Endothelial cell of umbilical vein (primary cell): ENCODE measurements around the gene RPA1. TPM values are rescaled to one million over a fixed set of nuclear protein-coding genes. Genes with fewer than 3 reads are reported as not detected.
"Not testable (repeated sequence)": the region's sequence is repeated elsewhere in the genome, so short reads cannot be mapped to it uniquely, and the experiment has no call there.

Experiments
- BruUV-seq: library from RNA; stranded (reverse); fragments of 400-500 nt; replicated peaks from 2 replicates; lab custom pipeline; 2021; lab: Mats Ljungman, UMichigan
- CTCF ChIA-PET: fragments of 300-600, 350-600 bp; sonication (Branson Sonifier 250); formaldehyde crosslinking; loops from one replicate; lab custom pipeline; 2021; ENCODE audit warnings: antibody characterized with exemption, inconsistent platforms; lab: Charles Lee
- POLR2A ChIA-PET: fragments of 300-600, 350-600 bp; sonication (Branson Sonifier 250); formaldehyde crosslinking; loops from one replicate; lab custom pipeline; 2021; ENCODE audit warnings: antibody characterized with exemption, inconsistent platforms; lab: Charles Lee
- DNase-seq: peaks from one replicate; pipeline ENCODE4 v3.0.0-alpha.2; 2011; ENCODE audit warnings: low read depth, low spot score
- FAIRE-seq: peaks from 2 replicates; lab custom pipeline; 2011; peaks lifted over from hg19 to GRCh38; lab: Jason Lieb, UNC
- H2AFZ ChIP-seq: 2 replicates; pipeline ENCODE4 v1.6.0; 2012; ENCODE audit warnings: low read depth, low read length, control low read depth, inconsistent platforms
- H3K27ac ChIP-seq: 2 replicates; pipeline ENCODE4 v1.5.1; 2011; ENCODE audit warnings: low read depth, mild to moderate bottlenecking, control low read depth, low read length, moderate library complexity; ENCODE audit not compliant: insufficient read depth
- H3K27me3 ChIP-seq, 2 experiments: 2 replicates each; pipeline versions ENCODE4 v1.6.0 to v1.6.1; 2011; ENCODE audit warnings: low read length in 2 of 2, mixed read lengths in 1 of 2; ENCODE audit not compliant: control insufficient read depth in 2 of 2, insufficient read depth in 2 of 2
- H3K36me3 ChIP-seq, 2 experiments: 2 replicates in 1 of 2; 3 replicates in 1 of 2; pipeline ENCODE4 v1.5.1; 2011; ENCODE audit warnings: low read length in 2 of 2, mild to moderate bottlenecking in 1 of 2, moderate library complexity in 1 of 2; ENCODE audit not compliant: control insufficient read depth in 2 of 2, insufficient read depth in 2 of 2; ENCODE audit errors: extremely low read depth in 1 of 2
- H3K4me1 ChIP-seq: 3 replicates; pipeline ENCODE4 v1.5.1; 2011; ENCODE audit warnings: mild to moderate bottlenecking, low read length; ENCODE audit not compliant: control insufficient read depth, insufficient read depth; ENCODE audit errors: extremely low read depth
- H3K4me2 ChIP-seq: 2 replicates; pipeline ENCODE4 v1.6.1; 2011; ENCODE audit warnings: low read length, control low read depth, mixed read lengths; ENCODE audit not compliant: insufficient read depth
- H3K4me3 ChIP-seq, 3 experiments: fragments of 200-600 bp in 1 of 3; sonication (generic), shearing (Covaris generic) in 1 of 3; replicated peaks in 1 of 3; 2 replicates each; pipeline ENCODE4 v1.5.1; 2011 to 2016; ENCODE audit warnings: control low read depth in 3 of 3, low read length in 3 of 3, mild to moderate bottlenecking in 2 of 3, inconsistent platforms in 1 of 3, low read depth in 1 of 3, moderate library complexity in 1 of 3; ENCODE audit not compliant: insufficient read depth in 1 of 3
- H3K79me2 ChIP-seq: 2 replicates; pipeline ENCODE4 v1.6.0; 2012; ENCODE audit warnings: low read length, inconsistent platforms; ENCODE audit not compliant: control insufficient read depth, insufficient read depth
- H3K9ac ChIP-seq: replicated peaks from 2 replicates; pipeline ENCODE3; 2011; ENCODE audit warnings: low read length, control low read depth; ENCODE audit not compliant: insufficient read depth; ENCODE audit errors: extremely low read depth
- H3K9me1 ChIP-seq: replicated peaks from 3 replicates; pipeline ENCODE4 v1.6.0; 2011; ENCODE audit warnings: mild to moderate bottlenecking, low read length; ENCODE audit not compliant: control insufficient read depth, insufficient read depth; ENCODE audit errors: extremely low read depth
- H3K9me3 ChIP-seq: replicated peaks from 2 replicates; pipeline ENCODE4 v1.5.1; 2012; ENCODE audit warnings: low read length, inconsistent platforms; ENCODE audit not compliant: control insufficient read depth, insufficient read depth
- H4K20me1 ChIP-seq: replicated peaks from 2 replicates; pipeline ENCODE3; 2011; ENCODE audit warnings: mild to moderate bottlenecking, low read length; ENCODE audit not compliant: control insufficient read depth, insufficient read depth; ENCODE audit errors: extremely low read depth
- CTCF ChIP-seq, 2 donors: IDR thresholded peaks; 1 replicate in 1 of 2; 2 replicates in 1 of 2; pipeline ENCODE4 v1.5.1; 2011; ENCODE audit warnings: low read length in 2 of 2, mild to moderate bottlenecking in 2 of 2, moderate library complexity in 2 of 2, control low read depth in 1 of 2, inconsistent platforms in 1 of 2, low read depth in 1 of 2; ENCODE audit not compliant: insufficient read depth in 1 of 2; ENCODE audit errors: extremely low read depth in 1 of 2
- EZH2 ChIP-seq: IDR thresholded peaks from 2 replicates; pipeline ENCODE4 v1.6.1; 2012; ENCODE audit warnings: borderline replicate concordance, low read depth, mild to moderate bottlenecking, moderate library complexity, low read length, inconsistent platforms; ENCODE audit not compliant: severe bottlenecking
- FOS ChIP-seq: IDR thresholded peaks from 2 replicates; pipeline ENCODE4 v1.6.1; 2011; ENCODE audit warnings: mild to moderate bottlenecking, low read length, moderate library complexity, borderline replicate concordance; ENCODE audit not compliant: insufficient read depth
- GATA2 ChIP-seq: IDR thresholded peaks from 2 replicates; pipeline ENCODE4 v1.7.0; 2011; ENCODE audit warnings: low read depth, mild to moderate bottlenecking, moderate library complexity, mixed read lengths, low read length; ENCODE audit not compliant: insufficient read length, insufficient read depth
- JUN ChIP-seq: IDR thresholded peaks from 2 replicates; pipeline ENCODE4 v1.6.1; 2011; ENCODE audit warnings: borderline replicate concordance, low read depth; ENCODE audit not compliant: insufficient read length, insufficient read depth
- MAX ChIP-seq: IDR thresholded peaks from 2 replicates; pipeline ENCODE4 v1.6.1; 2011; ENCODE audit not compliant: insufficient read depth, insufficient read length
- MYC ChIP-seq: IDR thresholded peaks from one replicate; pipeline ENCODE4 v1.6.1; 2011; ENCODE audit warnings: mild to moderate bottlenecking, low read depth, low read length
- POLR2A ChIP-seq: IDR thresholded peaks from 2 replicates; pipeline ENCODE4 v1.6.1; 2012; ENCODE audit warnings: low read depth, mild to moderate bottlenecking, control low read depth, low read length
- POLR2AphosphoS5 ChIP-seq: IDR thresholded peaks from 2 replicates; pipeline ENCODE4 v1.6.1; 2012; ENCODE audit warnings: low read depth, mild to moderate bottlenecking, control low read depth, low read length, moderate library complexity; ENCODE audit not compliant: insufficient read depth
- dilution Hi-C: fragments of 300-500 bp; cut with MboI; formaldehyde crosslinking; loops from one replicate; pipeline ENCODE4 v1.15.0; 2019; ENCODE audit warnings: low sequenced_read_pairs; ENCODE audit not compliant: extremely low pct_ligation_motif_present
- intact Hi-C: fragments of 100-400 bp; cut with micrococcal nuclease; formaldehyde crosslinking; loops from one replicate; pipeline ENCODE4 v1.10.0; 2022
- polyA plus RNA-seq, 4 experiments: library from polyadenylated mRNA; depleted of rRNA in 3 of 4; stranded (reverse) in 3 of 4; unstranded in 1 of 4; fragments of >200 nt; gene quantifications; 2 replicates each; pipeline versions ENCODE4 v1.2.1 to v1.2.3, GENCODE V29; 2011 to 2012; ENCODE audit warnings: missing spikeins in 1 of 4
- total RNA-seq: library from RNA; stranded (reverse); gene quantifications from 2 replicates; pipeline ENCODE4 v1.2.3, GENCODE V29; 2021

Gene RPA1
- total and polyA plus RNA-seq, 2 donors (not counting 3 experiments of a cell fraction or from before 2014, with no cell fraction given): 50.5 to 123 TPM

GRCh38 chr17:1853698-1854097 is 23.9 kb downstream of the RPA1 start:
- no peak overlapping the region for H3K4me2 ChIP-seq
- no peaks in the 10 kb centered on the region for H3K79me2 ChIP-seq
- H4K20me1 ChIP-seq: no peaks in the 10 kb centered on the region
- no TSS peak for BruUV-seq
- no peak overlapping the region for H2AFZ ChIP-seq
- POLR2A ChIA-PET: no interaction called here
- intact Hi-C loops (no loop called here), dilution Hi-C loops (no loop called here)
- H3K27ac ChIP-seq: no peak overlapping the region
- H3K36me3 ChIP-seq: peaks cover 4 to 9% of the 10 kb centered on the region in 2 experiments
- H3K27me3 ChIP-seq: no peaks in the 10 kb centered on the region
- no peaks in the 10 kb centered on the region for H3K4me1 ChIP-seq
- H3K9ac ChIP-seq: no peak overlapping the region
- TF ChIP-seq CTCF (IDR thresholded peaks at IDR 0.05; ENCODE audit: extremely low read depth in 1 of 2, insufficient read depth in 1 of 2, low read depth in 1 of 2, low read length in 2 of 2): no peak
- TF ChIP-seq POLR2AphosphoS5: no peak
- TF ChIP-seq POLR2A: no peak
- no peak for TF ChIP-seq GATA2
- no peak for TF ChIP-seq EZH2
- TF ChIP-seq JUN: no peak
- TF ChIP-seq MYC: no peak
- TF ChIP-seq MAX: no peak
- no peak for TF ChIP-seq FOS
- no peaks in the 10 kb centered on the region for H3K9me1 ChIP-seq
- no peak overlapping the region for H3K4me3 ChIP-seq
- CTCF ChIA-PET: interaction anchor here (0.8 to 1.2 kb wide), 2 partner anchors 10 to 12 kb away, joined by 3 to 4 read pairs; no protein-coding TSS in a partner anchor
- DNase-seq: no peak
- H3K9me3 ChIP-seq: no peaks in the 10 kb centered on the region
- FAIRE-seq: no peak

- FAIRE-seq, H3K9ac ChIP-seq, dilution Hi-C loops, DNase-seq, H3K4me1 ChIP-seq, H4K20me1 ChIP-seq, H3K9me3 ChIP-seq, H3K4me3 ChIP-seq, H2AFZ ChIP-seq, POLR2A ChIA-PET, H3K79me2 ChIP-seq, H3K27me3 ChIP-seq, intact Hi-C loops, H3K36me3 ChIP-seq, H3K4me2 ChIP-seq, BruUV-seq, H3K27ac ChIP-seq, H3K9me1 ChIP-seq: not testable (repeated sequence)
- CTCF ChIA-PET: interaction anchor here (1.0 to 1.4 kb wide), 2 partner anchors 17 to 73 kb away, joined by 3 read pairs; no protein-coding TSS in a partner anchor
These were observed 26.7 kb downstream of the RPA1 start for GRCh38 chr17:1856462-1856861.
